B cell (primary cell): ENCODE data around the gene BSDC1. TPM values are rescaled to one million over a fixed set of nuclear protein-coding genes. Genes with fewer than 3 reads are reported as not detected.

ENCODE experiments used
- ATAC-seq: fragments of 200-7000 bp; cut with Tn5 transposase; one replicate; pipeline ENCODE4 v1.10.0; 2021; ENCODE audit warnings: low read depth, mild to moderate bottlenecking, moderate number of reproducible peaks, moderate library complexity
- CTCF ChIA-PET: fragments of 350-600 bp; sonication (Branson Sonifier 250); formaldehyde crosslinking; loops from one replicate; lab custom pipeline; 2021; ENCODE audit warnings: antibody characterized with exemption, inconsistent platforms; lab: Charles Lee
- POLR2A ChIA-PET: fragments of 350-600 bp; sonication (Branson Sonifier 250); formaldehyde crosslinking; loops from one replicate; lab custom pipeline; 2021; ENCODE audit warnings: antibody characterized with exemption; lab: Charles Lee
- DNase-seq: peaks from one replicate; pipeline ENCODE4 v3.0.0; 2013
- H2AFZ ChIP-seq: 2 replicates; pipeline ENCODE4 v1.6.1; 2012; ENCODE audit warnings: mild to moderate bottlenecking, low read depth, low read length; ENCODE audit not compliant: insufficient read depth, poor library complexity, severe bottlenecking
- H3K27ac ChIP-seq, 2 donors: 1 replicate in 1 of 2; 2 replicates in 1 of 2; pipeline ENCODE4 v1.5.1; 2012 to 2013; ENCODE audit warnings: low read length in 2 of 2, mild to moderate bottlenecking in 2 of 2, moderate library complexity in 1 of 2
- H3K27me3 ChIP-seq, 4 experiments: fragments of 200-600 bp in 1 of 4; sonication (generic) in 1 of 4; replicated peaks in 1 of 4; 1 replicate in 2 of 4; 2 replicates in 2 of 4; pipeline versions ENCODE4 v1.6.1 to v1.7.0; 2013 to 2016; ENCODE audit warnings: low read length in 3 of 4, mild to moderate bottlenecking in 2 of 4, mixed read lengths in 1 of 4, moderate library complexity in 1 of 4; ENCODE audit not compliant: insufficient read depth in 4 of 4, control insufficient read depth in 3 of 4; ENCODE audit errors: control extremely low read depth in 1 of 4
- H3K36me3 ChIP-seq, 2 experiments: replicated peaks in 1 of 2; 1 replicate in 1 of 2; 2 replicates in 1 of 2; pipeline versions ENCODE4 v1.6.1 to v1.7.1; 2013; ENCODE audit warnings: low read length in 1 of 2; ENCODE audit not compliant: insufficient read depth in 2 of 2, control insufficient read depth in 1 of 2; ENCODE audit errors: control extremely low read depth in 1 of 2, extremely low read depth in 1 of 2
- H3K4me1 ChIP-seq, 2 donors: fragments of 200-600 bp in 1 of 2; sonication (generic) in 1 of 2; 1 replicate in 1 of 2; 2 replicates in 1 of 2; pipeline versions ENCODE4 v1.5.1 to v1.6.1; 2013 to 2017; ENCODE audit warnings: low read length in 2 of 2; ENCODE audit not compliant: control insufficient read depth in 2 of 2, insufficient read depth in 2 of 2
- H3K4me2 ChIP-seq: replicated peaks from 2 replicates; pipeline ENCODE3; 2012; ENCODE audit warnings: mild to moderate bottlenecking, low read depth, low read length; ENCODE audit not compliant: poor library complexity, severe bottlenecking
- H3K4me3 ChIP-seq, 5 experiments: fragments of 200-600 bp in 1 of 5; sonication (generic) in 1 of 5; 1 replicate in 3 of 5; 2 replicates in 2 of 5; pipeline versions ENCODE4 v1.5.1 to v1.7.0; 2011 to 2016; ENCODE audit warnings: low read length in 4 of 5, mild to moderate bottlenecking in 4 of 5, low read depth in 2 of 5, control low read depth in 1 of 5, moderate library complexity in 1 of 5; ENCODE audit not compliant: insufficient read depth in 1 of 5; ENCODE audit errors: control extremely low read depth in 1 of 5, extremely low read depth in 1 of 5
- H3K79me2 ChIP-seq: fragments of 200-600 bp; sonication (generic); one replicate; pipeline ENCODE4 v1.6.0; 2016; ENCODE audit warnings: low read length; ENCODE audit not compliant: control insufficient read depth, insufficient read depth
- H3K9ac ChIP-seq: fragments of 200-600 bp; sonication (generic); 2 replicates; pipeline ENCODE4 v1.6.1; 2017; ENCODE audit warnings: mild to moderate bottlenecking, low read length, moderate library complexity
- H3K9me3 ChIP-seq, 3 donors: one replicate each; pipeline versions ENCODE4 v1.6.1 to v1.7.1; 2013; ENCODE audit warnings: low read length in 2 of 3; ENCODE audit not compliant: control insufficient read depth in 2 of 3, insufficient read depth in 1 of 3; ENCODE audit errors: control extremely low read depth in 1 of 3
- H4K20me1 ChIP-seq: 2 replicates; pipeline ENCODE4 v1.6.0; 2012; ENCODE audit warnings: mild to moderate bottlenecking, low read length; ENCODE audit not compliant: insufficient read depth, control insufficient read depth, poor library complexity, severe bottlenecking
- H3K27ac Mint-ChIP-seq: one replicate; pipeline ENCODE4 v1.8.0; 2021; ENCODE audit warnings: mixed read lengths
- H3K27me3 Mint-ChIP-seq: one replicate; pipeline ENCODE4 v1.8.0; 2021; ENCODE audit warnings: mixed read lengths
- H3K4me1 Mint-ChIP-seq: one replicate; pipeline ENCODE4 v1.8.0; 2021; ENCODE audit warnings: mixed read lengths
- H3K4me3 Mint-ChIP-seq: one replicate; pipeline ENCODE4 v1.8.0; 2021; ENCODE audit warnings: mixed read lengths
- H3K9me3 Mint-ChIP-seq: one replicate; pipeline ENCODE4 v1.8.0; 2022; ENCODE audit warnings: mixed read lengths; ENCODE audit not compliant: insufficient read depth
- EZH2 ChIP-seq: IDR thresholded peaks from 2 replicates; pipeline ENCODE4 v1.6.1; 2012; ENCODE audit warnings: borderline replicate concordance, low read depth, mild to moderate bottlenecking, moderate library complexity, low read length; ENCODE audit not compliant: insufficient read depth, poor library complexity, severe bottlenecking
- WGBS: methylation state at CpG from one replicate; pipeline ENCODE4 v1.1.5; 2013; ENCODE audit warnings: missing lambda C conversion rate; ENCODE audit not compliant: insufficient coverage; 5-methylcytosine and 5-hydroxymethylcytosine counted together
- intact Hi-C: fragments of 100-400 bp; cut with micrococcal nuclease; formaldehyde crosslinking; loops from one replicate; pipeline ENCODE4 v1.10.0; 2022
- polyA plus RNA-seq: library from polyadenylated mRNA; depleted of rRNA; stranded (reverse); fragments of >200 nt; gene quantifications from 2 replicates; pipeline ENCODE4 v1.2.3, GENCODE V29; 2012
- total RNA-seq, 2 donors: library from RNA; stranded (reverse); fragments of 120-200 nt in 1 of 2; gene quantifications; 1 replicate in 1 of 2; 2 replicates in 1 of 2; pipeline versions ENCODE4 v1.2.3 to v1.2.4, GENCODE V29; 2013 to 2022
- TF ChIP-seq, protein P1 (sequence below): fragments of 200-600 bp; IDR thresholded peaks from one replicate; pipeline ENCODE4 v1.8.0; 2022; ENCODE audit warnings: antibody characterized with exemption, mild to moderate bottlenecking

The BSDC1 gene
- total and polyA plus RNA-seq, 2 donors (not counting 1 experiment from before 2014, with no cell fraction given), result 54.5 to 117 TPM

- no peaks in the 10 kb centered on the region for H3K9me3 Mint-ChIP-seq
- peak overlapping the region; percentile 93 for H3K4me3 Mint-ChIP-seq
- H3K4me1 ChIP-seq, result peaks cover 57 to 61% of the 10 kb centered on the region in 2 donors
- H3K36me3 ChIP-seq, result peaks cover 1 to 34% of the 10 kb centered on the region in 2 experiments
- no peaks in the 10 kb centered on the region for H3K27me3 Mint-ChIP-seq
- H3K4me1 Mint-ChIP-seq, result peaks cover 60% of the 10 kb centered on the region
- no peak for DNase-seq
- under 1% methylated on average over 34 of the region's 34 CpGs for WGBS
- H4K20me1 ChIP-seq, result peaks cover 35% of the 10 kb centered on the region
- peak overlapping the region in 1 of 2 donors; percentile 61 for H3K27ac ChIP-seq
- H3K4me3 ChIP-seq, result peak overlapping the region in 4 of 5 experiments; percentile 48 to 78 (median 72)
- POLR2A ChIA-PET, result interaction anchor here (0.6 to 3.9 kb wide), 25 partner anchors 10 to 691 kb away, joined by 3 to 53 read pairs (median 6); partner anchors contain the start of genes BSDC1, CCDC28B, EIF3I and FAM167B
- H2AFZ ChIP-seq, result peak overlapping the region; percentile 31
- peak overlapping the region; percentile 89 for H3K4me2 ChIP-seq
- no peaks in the 10 kb centered on the region for H3K27me3 ChIP-seq
- peak; percentile 13 for ATAC-seq
- no peak for TF ChIP-seq EZH2
- TF ChIP-seq, protein P1, sequence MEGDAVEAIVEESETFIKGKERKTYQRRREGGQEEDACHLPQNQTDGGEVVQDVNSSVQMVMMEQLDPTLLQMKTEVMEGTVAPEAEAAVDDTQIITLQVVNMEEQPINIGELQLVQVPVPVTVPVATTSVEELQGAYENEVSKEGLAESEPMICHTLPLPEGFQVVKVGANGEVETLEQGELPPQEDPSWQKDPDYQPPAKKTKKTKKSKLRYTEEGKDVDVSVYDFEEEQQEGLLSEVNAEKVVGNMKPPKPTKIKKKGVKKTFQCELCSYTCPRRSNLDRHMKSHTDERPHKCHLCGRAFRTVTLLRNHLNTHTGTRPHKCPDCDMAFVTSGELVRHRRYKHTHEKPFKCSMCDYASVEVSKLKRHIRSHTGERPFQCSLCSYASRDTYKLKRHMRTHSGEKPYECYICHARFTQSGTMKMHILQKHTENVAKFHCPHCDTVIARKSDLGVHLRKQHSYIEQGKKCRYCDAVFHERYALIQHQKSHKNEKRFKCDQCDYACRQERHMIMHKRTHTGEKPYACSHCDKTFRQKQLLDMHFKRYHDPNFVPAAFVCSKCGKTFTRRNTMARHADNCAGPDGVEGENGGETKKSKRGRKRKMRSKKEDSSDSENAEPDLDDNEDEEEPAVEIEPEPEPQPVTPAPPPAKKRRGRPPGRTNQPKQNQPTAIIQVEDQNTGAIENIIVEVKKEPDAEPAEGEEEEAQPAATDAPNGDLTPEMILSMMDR, result no peak
- H3K9me3 ChIP-seq, result no peaks in the 10 kb centered on the region
- H3K9ac ChIP-seq, result peak overlapping the region; percentile 75
- intact Hi-C loops, result loop anchor here (2.0 to 5.0 kb wide), 4 partner anchors 19 to 121 kb away; no protein-coding TSS in a partner anchor
- peak overlapping the region; percentile 91 for H3K27ac Mint-ChIP-seq
- H3K79me2 ChIP-seq, result peaks cover 16% of the 10 kb centered on the region
- CTCF ChIA-PET, result interaction anchor here (0.9 to 6.2 kb wide), 21 partner anchors 13 to 262 kb away, joined by 3 to 71 read pairs (median 7); partner anchors contain the start of genes BSDC1, CCDC28B, IQCC and TMEM39B
Measured at GRCh38 chr1:32335535-32335789, 58.8 kb downstream of the BSDC1 start.

DNA sequence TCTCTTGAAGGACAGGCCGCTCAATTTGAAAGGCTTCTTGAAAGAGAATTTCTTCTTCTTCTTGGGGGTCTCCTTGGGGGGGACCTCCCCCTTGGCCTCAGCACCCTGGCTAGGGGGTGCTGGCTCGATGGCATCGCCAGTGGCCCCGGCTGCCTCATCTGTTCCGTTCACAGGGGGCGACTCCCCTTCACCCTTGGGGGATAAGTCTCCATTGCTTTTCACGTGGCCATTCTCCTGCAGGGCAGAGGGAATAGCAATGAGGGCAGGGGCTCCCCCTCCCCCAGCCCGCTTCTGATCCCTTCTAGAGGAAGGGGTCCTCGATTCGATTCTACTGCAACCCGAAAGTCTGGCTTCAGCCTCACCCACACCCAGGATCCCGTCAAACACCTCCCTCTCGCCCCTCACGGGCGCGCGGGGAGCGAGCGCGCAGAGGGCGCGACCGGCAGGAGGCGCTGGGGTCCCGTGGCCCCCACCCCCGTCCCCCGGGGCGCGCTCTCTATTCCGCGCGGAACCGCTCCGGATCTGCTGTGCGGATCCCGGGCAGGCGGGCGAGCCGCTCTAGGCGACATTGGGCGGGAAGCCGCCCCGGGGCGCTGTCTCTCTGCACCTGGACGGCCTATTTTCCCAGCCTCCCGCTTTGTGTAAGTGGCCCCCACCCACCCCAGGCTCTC is 59.2 kb downstream of the BSDC1 start:
- H3K4me2 ChIP-seq, result peak overlapping the region; percentile 89
- ATAC-seq (peak; percentile 32), DNase-seq (peak; percentile 87)
- intact Hi-C loops, result loop anchor here (2.0 to 5.0 kb wide), 4 partner anchors 18 to 120 kb away; no protein-coding TSS in a partner anchor
- H3K9ac ChIP-seq, result peak overlapping the region; percentile 75
- H3K4me3 ChIP-seq, result peak overlapping the region; percentile 5 to 78 (median 70)
- Mint-ChIP-seq H3K27ac (peak overlapping the region; percentile 91), H3K9me3 (no peaks in the 10 kb centered on the region), H3K4me3 (peak overlapping the region; percentile 93), H3K27me3 (no peaks in the 10 kb centered on the region), H3K4me1 (peaks cover 58% of the 10 kb centered on the region)
- H3K36me3 ChIP-seq, result peaks cover 1 to 39% of the 10 kb centered on the region in 2 experiments
- H3K27ac ChIP-seq, result peak overlapping the region; percentile 34 to 61
- no peak for TF ChIP-seq EZH2
- TF ChIP-seq, protein P1, result peak; percentile 90
- H3K4me1 ChIP-seq, result peaks cover 55 to 57% of the 10 kb centered on the region in 2 donors
- POLR2A ChIA-PET, result interaction anchor here (0.7 to 3.9 kb wide), 15 partner anchors 14 to 690 kb away, joined by 3 to 53 read pairs (median 9); partner anchors contain the start of genes BSDC1, CCDC28B, EIF3I and FAM167B
- H3K79me2 ChIP-seq, result peaks cover 15% of the 10 kb centered on the region
- WGBS, result 5% methylated on average over 44 of the region's 46 CpGs
- H3K9me3 ChIP-seq, result no peaks in the 10 kb centered on the region
- CTCF ChIA-PET, result interaction anchor here (0.5 to 6.2 kb wide), 17 partner anchors 11 to 434 kb away, joined by 3 to 71 read pairs (median 8); partner anchors contain the start of genes BSDC1 and IQCC
- no peaks in the 10 kb centered on the region for H3K27me3 ChIP-seq
- peak overlapping the region; percentile 31 for H2AFZ ChIP-seq
- peaks cover 40% of the 10 kb centered on the region for H4K20me1 ChIP-seq
